Measurements from ENCODE around the gene FBXW8.

Gene FBXW8

DNA sequence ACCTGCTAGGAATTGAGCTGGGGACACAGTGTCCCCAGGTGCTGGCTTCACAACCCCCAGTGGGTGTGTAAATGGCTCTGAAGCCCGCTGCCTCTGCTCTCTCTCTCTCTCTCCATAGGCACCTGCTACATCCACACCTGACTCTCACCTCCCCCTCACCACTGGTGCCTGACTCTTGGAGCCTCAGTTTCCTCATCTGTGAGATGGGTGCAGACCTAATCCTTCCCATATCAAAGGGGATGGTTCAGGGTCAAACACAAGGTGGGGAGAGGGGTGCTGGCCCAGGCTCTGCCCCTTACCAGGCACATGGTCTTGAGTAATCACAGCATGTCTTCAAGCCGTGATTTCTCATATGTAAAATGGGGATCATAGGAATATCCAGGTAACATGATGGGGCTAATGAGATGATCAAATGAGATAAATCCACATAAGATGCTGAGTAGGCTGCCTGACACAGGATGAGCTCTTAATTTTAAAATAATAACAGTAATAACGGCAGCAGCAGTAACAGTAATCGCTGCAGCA is 150.9 kb downstream of the FBXW8 start:
- no peak for DNase-seq

DNA sequence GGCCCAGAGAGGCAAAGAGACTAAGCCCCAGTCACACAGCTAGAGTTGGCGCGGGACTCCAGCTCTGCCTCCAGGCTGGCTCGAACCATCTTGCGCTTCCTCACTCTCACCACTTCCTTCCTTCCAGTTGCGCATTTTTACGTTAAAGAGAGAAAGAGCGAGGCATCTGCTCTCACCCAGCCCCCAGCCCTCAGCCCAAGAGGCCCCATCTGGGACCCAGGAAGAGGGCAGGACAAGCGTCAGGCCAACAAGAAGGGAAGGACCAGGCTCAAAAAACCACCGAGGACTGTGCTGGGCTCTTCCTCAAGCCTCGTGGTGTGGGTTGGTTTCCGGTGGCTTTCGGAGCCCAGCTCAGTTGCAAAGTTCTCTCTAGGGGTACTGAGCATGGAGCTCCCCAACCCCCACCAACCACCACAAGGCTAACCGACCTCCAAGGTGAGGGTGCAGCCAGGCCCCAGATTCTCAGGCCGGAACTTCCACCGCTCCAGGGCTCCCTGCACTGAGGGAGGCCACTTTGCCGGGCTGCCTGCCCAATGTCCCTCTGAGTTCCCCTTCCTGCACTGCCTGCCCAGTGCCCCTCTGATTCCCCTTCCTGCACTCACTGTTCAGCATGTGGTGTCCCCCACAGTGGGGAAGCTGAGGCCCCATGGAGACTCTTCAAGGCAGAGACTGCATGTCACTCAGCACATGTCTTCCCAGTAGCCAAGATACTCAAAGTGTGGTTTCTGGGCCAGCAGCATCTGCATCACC is 152.6 kb downstream of the FBXW8 start:
- DNase-seq: peak in 2 of 5 donors; percentile 5 to 87

DNA sequence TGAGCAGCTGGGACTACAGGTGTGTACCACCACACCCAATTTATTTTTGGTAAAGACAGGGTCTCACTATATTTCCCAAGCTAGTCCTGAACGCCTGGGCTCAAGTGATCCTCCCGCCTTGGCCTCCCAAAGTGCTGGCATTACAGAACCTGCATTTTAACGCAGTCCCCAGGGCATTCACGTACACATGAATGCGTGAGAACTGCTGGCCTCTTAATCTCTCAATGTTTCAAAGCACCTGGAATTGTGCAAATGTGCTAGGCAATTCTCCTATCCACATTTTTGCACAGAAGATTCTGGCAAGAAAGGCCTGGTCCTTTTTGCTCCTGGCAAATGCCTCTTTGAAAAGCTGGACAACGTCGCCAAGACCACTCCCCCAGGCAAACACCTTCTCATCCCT is 153.3 kb downstream of the FBXW8 start:
- no peak for DNase-seq

DNA sequence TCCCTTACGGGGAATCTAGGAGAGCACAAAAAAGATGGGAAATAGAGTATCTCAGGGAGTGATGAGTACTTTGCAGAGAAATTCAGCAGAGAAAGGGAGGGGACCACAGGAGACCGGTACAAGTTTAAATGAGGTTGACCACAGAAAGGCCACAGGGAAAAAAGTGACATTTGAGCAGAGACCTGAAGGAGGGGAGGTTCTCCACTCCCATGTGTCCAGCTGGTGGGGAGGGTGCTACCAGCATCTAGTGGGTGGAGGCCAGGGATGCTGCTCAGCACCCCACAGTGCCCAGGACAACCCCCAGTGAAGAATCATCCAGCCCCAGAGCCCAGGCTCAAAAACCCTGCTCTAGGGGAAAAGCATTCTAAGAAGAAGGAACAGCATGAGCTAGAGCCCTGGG is 153.8 kb downstream of the FBXW8 start:
- DNase-seq: no peak

GRCh38 chr12:117067016-117067415 is 156.3 kb downstream of the FBXW8 start:
- no peak for DNase-seq

DNA sequence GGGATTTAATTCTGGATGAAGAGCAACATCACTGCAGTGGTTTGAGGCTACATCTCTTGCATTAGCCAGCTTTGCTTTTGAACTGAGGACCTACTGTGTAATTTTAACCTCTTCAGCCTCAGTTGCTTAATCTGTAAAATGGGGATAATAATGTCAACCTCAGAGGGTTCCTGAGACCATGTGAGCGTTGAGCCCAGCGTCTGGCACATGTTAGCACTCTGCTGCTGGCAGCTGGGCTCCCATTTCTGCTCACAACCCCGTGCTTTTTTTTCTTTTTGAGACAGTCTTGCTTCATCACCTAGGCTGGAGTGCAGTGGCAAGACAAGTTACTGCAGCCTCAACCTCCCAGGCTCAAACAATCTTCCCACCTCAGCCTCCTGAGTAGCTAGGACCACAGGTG is 156.9 kb downstream of the FBXW8 start:
- DNase-seq: no peak

DNA sequence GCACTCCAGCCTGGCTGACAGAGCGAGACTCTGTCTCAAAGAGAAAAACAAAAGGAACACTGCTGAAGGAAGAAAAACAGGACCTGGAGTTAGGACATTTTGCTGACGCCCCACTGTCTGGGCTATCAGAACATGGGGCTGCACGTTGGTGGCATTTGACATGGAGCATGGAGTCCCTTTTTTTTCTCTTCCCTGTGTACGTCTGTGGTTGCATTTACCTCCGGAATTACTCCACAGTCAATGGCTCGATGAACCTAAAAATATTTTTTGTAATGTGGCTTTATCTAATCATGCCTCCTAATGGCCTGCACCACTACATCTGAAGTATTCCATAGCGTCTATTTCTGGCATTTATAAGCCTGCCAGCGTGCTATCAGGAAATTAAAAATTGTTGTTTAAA is 157.7 kb downstream of the FBXW8 start:
- no peak for DNase-seq

- DNase-seq: no peak
Observed at GRCh38 chr12:117069101-117069797, 158.5 kb downstream of the FBXW8 start.

- DNase-seq: no peak
Observed at GRCh38 chr12:117069926-117070900, 159.5 kb downstream of the FBXW8 start.

DNA sequence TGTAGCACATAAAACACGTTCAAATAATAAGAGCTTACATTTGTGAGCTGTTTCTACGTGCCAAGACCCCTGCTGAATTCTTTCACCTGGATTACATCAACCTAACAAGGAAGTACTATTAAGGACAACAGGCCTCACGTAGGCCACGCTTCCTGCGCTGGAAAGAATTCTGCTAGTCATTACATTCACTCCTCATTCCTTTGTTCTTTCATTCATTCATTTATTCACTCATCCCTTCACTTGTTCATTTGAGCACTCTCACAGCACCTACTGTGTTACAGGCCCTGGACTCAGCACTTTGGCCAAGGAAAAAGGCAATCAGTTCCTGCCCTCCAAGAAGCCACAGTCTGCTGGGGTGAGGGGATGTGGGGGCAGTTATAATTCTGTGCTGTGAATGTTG is 160.3 kb downstream of the FBXW8 start:
- no peak for DNase-seq

GRCh38 chr12:117072106-117072505 is 161.4 kb downstream of the FBXW8 start:
- DNase-seq: no peak

- DNase-seq: no peak
Observed at GRCh38 chr12:117072736-117073490, 162.2 kb downstream of the FBXW8 start.

DNA sequence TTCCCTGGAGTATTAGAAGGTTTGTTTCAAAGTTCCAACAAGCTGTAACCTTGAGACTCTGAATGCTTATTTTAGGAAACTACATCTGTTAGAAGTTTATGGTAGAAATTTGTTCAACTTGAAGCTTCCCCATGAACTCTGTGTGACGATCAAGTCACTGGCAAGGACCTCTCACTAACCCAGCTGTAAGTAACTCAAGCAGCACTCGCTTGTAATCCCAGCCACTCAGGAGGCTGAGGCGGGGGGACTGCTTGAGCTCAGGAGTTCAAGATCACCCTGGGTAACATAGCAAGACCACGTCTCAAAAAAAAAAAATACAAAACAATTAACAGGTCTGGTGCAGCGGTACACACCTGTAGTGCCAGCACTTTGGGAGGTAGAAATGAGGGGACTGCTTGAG is 162.9 kb downstream of the FBXW8 start:
- DNase-seq: no peak

- no peak for DNase-seq
Observed at GRCh38 chr12:117076410-117077372, 165.9 kb downstream of the FBXW8 start.

GRCh38 chr12:117079487-117079886 is 168.7 kb downstream of the FBXW8 start:
- DNase-seq: no peak

DNA sequence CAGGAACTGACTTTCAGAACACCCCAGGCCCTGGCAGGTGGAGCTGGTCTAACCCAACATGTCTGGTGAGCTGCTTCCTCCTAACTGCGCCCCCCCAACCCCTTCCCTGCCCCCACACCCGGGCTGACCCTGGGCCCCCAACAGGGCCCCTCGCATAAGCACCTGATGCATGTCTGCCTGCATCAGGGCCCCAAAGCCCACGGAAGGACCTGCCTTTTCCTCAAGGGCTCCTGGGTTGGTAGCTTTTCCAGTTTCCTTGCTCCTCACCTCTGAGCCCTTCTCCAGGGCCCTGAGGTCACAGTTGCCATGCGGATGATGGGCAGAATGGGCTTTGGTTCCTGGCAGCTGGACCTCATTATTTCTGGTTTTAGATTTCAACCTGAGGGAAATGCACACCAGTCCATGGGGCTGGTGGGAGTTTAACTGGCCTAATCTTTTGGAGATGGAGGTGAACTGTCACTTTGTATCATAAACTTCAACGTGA is 170.0 kb downstream of the FBXW8 start:
- DNase-seq: no peak
